Vagina (tissue), 2 donors: ENCODE data around the gene LGR4.

Source experiments
- POLR2A ChIP-seq, 2 donors: fragments of 450-650 bp; IDR thresholded peaks; one replicate each; pipeline ENCODE4 v1.6.1; 2017; ENCODE audit warnings: antibody characterized with exemption in 2 of 2, mild to moderate bottlenecking in 2 of 2, moderate library complexity in 2 of 2
- POLR2AphosphoS5 ChIP-seq, 2 donors: sonication (generic); formaldehyde crosslinking; IDR thresholded peaks; one replicate each; pipeline ENCODE4 v1.9.0; 2017; ENCODE audit warnings: antibody characterized with exemption in 2 of 2, mild to moderate bottlenecking in 2 of 2, low read depth in 1 of 2; ENCODE audit not compliant: insufficient read depth in 1 of 2
- TF ChIP-seq, protein P1 (sequence below), 3 experiments: fragments of 450-650 bp in 2 of 3; fragments of 200-600 bp in 1 of 3; sonication (generic) in 1 of 3; IDR thresholded peaks; one replicate each; pipeline ENCODE4 v1.5.1; 2017 to 2019; ENCODE audit warnings: antibody characterized with exemption in 3 of 3, mild to moderate bottlenecking in 2 of 3, moderate library complexity in 2 of 3

DNA sequence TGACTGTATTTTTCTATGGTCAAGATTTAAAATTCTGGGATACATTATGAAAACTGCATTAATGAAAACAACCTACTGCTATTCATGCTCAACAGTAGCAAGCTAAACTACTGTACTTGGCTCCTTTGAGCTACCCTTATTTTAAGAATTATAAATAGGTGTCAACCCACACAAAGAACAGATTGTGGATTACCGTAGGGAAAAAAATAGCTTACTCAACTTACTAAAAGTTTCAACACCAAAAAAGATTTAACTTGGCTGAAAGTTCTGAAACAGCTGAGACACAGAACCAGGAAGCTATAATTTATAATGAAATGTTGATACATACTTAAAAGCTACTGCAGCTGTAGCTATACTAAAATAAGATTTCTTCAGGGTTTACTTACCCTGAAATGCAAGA lies 23.9 kb upstream of the LGR4 start:
- TF ChIP-seq POLR2A (IDR thresholded peaks at IDR 0.05), result no peak
- TF ChIP-seq, protein P1, sequence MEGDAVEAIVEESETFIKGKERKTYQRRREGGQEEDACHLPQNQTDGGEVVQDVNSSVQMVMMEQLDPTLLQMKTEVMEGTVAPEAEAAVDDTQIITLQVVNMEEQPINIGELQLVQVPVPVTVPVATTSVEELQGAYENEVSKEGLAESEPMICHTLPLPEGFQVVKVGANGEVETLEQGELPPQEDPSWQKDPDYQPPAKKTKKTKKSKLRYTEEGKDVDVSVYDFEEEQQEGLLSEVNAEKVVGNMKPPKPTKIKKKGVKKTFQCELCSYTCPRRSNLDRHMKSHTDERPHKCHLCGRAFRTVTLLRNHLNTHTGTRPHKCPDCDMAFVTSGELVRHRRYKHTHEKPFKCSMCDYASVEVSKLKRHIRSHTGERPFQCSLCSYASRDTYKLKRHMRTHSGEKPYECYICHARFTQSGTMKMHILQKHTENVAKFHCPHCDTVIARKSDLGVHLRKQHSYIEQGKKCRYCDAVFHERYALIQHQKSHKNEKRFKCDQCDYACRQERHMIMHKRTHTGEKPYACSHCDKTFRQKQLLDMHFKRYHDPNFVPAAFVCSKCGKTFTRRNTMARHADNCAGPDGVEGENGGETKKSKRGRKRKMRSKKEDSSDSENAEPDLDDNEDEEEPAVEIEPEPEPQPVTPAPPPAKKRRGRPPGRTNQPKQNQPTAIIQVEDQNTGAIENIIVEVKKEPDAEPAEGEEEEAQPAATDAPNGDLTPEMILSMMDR (IDR thresholded peaks at IDR 0.05), result no peak
- TF ChIP-seq POLR2AphosphoS5 (IDR thresholded peaks at IDR 0.05; ENCODE audit: insufficient read depth in 1 of 2, low read depth in 1 of 2), result no peak
